Measurements from ENCODE around the gene TMEM252.

TMEM252 gene

DNA sequence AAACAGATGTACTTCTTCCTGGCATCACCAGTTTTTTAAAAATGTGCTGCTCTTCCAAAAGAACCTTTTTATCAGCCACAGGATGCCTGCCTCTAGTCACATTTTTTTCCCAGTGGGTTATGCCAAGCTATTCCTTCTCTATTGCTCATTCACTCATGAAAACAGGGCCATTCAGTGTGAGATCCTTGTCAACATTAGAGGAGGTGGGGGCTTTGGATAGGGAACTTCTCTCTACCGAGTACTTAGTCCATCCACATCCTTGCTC, 3.1 kb downstream of the TMEM252 start:
- ATAC-seq = no peak
- TF ChIP-seq OSR1 (CRISPR knock-in tag; IDR thresholded peaks at IDR 0.05) (no peak), GLIS3 (CRISPR knock-in tag; IDR thresholded peaks at IDR 0.05) (no peak)

DNA sequence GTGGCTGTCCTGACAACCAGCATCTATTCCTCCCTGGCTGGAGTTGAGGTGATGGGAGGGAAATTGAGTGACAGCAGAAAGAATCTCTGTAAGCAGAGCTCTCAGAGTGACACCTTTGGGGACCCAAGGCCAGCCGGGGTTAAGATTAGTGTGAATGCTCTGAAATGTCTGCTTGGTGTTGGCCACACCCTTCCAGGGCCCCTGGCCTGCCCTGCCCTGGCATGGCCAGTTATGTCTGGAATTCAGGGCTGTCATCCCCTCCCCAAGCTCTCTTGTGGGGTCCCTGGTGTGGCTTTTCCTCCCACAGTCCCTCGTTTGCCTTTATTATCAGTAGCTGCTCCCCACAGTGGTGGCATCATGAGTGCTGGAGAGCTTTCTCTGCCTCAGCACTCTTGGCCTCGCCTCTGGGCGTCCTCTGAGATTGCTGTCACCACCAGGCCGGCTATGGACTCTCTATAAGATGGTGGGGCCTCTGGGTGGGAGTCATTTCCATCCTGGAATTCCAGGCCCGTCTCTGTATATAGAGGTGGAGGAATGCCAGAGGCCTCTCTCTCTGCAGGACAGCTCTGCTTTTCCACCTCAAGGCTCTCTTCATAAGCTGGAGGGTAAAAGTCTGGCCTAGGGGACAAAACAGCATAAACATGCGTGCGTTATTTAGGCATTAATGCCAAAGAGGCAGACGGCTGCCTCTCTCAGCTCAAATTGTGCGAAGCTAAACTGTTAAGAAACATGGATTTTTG, 3.6 kb downstream of the TMEM252 start:
- no peak for ATAC-seq

DNA sequence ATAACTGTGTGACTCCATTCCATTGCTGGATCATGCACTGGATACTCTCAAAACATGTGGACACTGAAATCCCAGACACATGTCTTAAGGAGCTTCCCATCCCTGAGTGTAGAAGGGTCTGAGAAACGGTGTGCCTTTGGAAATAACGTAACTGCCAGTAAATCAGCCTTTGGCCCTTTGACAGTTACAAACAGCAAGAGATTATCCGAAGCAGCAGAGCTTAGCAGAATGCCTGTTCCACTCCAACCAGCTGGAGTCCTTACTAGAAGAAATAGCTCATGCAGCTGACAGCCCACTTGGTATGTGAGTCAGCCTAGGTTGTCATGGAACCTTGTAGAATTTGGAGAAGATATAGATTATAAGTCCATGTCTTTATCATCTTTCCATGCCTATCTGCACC, 7.0 kb downstream of the TMEM252 start:
- ATAC-seq = no peak
- TF ChIP-seq ZFP3 (CRISPR knock-in tag; IDR thresholded peaks at IDR 0.05) = no peak
- TF ChIP-seq, protein P1, sequence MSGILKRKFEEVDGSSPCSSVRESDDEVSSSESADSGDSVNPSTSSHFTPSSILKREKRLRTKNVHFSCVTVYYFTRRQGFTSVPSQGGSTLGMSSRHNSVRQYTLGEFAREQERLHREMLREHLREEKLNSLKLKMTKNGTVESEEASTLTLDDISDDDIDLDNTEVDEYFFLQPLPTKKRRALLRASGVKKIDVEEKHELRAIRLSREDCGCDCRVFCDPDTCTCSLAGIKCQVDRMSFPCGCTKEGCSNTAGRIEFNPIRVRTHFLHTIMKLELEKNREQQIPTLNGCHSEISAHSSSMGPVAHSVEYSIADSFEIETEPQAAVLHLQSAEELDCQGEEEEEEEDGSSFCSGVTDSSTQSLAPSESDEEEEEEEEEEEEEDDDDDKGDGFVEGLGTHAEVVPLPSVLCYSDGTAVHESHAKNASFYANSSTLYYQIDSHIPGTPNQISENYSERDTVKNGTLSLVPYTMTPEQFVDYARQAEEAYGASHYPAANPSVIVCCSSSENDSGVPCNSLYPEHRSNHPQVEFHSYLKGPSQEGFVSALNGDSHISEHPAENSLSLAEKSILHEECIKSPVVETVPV (CRISPR knock-in tag; IDR thresholded peaks at IDR 0.05) = no peak
- TF ChIP-seq, protein P2, sequence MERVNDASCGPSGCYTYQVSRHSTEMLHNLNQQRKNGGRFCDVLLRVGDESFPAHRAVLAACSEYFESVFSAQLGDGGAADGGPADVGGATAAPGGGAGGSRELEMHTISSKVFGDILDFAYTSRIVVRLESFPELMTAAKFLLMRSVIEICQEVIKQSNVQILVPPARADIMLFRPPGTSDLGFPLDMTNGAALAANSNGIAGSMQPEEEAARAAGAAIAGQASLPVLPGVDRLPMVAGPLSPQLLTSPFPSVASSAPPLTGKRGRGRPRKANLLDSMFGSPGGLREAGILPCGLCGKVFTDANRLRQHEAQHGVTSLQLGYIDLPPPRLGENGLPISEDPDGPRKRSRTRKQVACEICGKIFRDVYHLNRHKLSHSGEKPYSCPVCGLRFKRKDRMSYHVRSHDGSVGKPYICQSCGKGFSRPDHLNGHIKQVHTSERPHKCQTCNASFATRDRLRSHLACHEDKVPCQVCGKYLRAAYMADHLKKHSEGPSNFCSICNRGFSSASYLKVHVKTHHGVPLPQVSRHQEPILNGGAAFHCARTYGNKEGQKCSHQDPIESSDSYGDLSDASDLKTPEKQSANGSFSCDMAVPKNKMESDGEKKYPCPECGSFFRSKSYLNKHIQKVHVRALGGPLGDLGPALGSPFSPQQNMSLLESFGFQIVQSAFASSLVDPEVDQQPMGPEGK (CRISPR knock-in tag; IDR thresholded peaks at IDR 0.05; ENCODE audit: borderline replicate concordance) = no peak

More for the DNA sequence above, 3.6 kb downstream of the TMEM252 start:
- TF ChIP-seq, protein P3, sequence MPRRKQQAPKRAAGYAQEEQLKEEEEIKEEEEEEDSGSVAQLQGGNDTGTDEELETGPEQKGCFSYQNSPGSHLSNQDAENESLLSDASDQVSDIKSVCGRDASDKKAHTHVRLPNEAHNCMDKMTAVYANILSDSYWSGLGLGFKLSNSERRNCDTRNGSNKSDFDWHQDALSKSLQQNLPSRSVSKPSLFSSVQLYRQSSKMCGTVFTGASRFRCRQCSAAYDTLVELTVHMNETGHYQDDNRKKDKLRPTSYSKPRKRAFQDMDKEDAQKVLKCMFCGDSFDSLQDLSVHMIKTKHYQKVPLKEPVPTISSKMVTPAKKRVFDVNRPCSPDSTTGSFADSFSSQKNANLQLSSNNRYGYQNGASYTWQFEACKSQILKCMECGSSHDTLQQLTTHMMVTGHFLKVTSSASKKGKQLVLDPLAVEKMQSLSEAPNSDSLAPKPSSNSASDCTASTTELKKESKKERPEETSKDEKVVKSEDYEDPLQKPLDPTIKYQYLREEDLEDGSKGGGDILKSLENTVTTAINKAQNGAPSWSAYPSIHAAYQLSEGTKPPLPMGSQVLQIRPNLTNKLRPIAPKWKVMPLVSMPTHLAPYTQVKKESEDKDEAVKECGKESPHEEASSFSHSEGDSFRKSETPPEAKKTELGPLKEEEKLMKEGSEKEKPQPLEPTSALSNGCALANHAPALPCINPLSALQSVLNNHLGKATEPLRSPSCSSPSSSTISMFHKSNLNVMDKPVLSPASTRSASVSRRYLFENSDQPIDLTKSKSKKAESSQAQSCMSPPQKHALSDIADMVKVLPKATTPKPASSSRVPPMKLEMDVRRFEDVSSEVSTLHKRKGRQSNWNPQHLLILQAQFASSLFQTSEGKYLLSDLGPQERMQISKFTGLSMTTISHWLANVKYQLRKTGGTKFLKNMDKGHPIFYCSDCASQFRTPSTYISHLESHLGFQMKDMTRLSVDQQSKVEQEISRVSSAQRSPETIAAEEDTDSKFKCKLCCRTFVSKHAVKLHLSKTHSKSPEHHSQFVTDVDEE (CRISPR knock-in tag; IDR thresholded peaks at IDR 0.05) = no peak
- TF ChIP-seq ESRRG (CRISPR knock-in tag; IDR thresholded peaks at IDR 0.05) (no peak), GLIS3 (CRISPR knock-in tag; IDR thresholded peaks at IDR 0.05) (no peak), ZFP30 (CRISPR knock-in tag; IDR thresholded peaks at IDR 0.05) (no peak), ZFP3 (CRISPR knock-in tag; IDR thresholded peaks at IDR 0.05) (no peak), TOX (CRISPR knock-in tag; IDR thresholded peaks at IDR 0.05; ENCODE audit: borderline replicate concordance) (no peak), ZNF8 (CRISPR knock-in tag; IDR thresholded peaks at IDR 0.05) (no peak), SNAI2 (CRISPR knock-in tag; IDR thresholded peaks at IDR 0.05) (no peak), ZC3H10 (CRISPR knock-in tag; IDR thresholded peaks at IDR 0.05) (no peak), ARNTL (CRISPR knock-in tag; IDR thresholded peaks at IDR 0.05; ENCODE audit: borderline replicate concordance, low read depth) (no peak), CSDC2 (CRISPR knock-in tag; IDR thresholded peaks at IDR 0.05) (no peak), PPARA (CRISPR knock-in tag; IDR thresholded peaks at IDR 0.05; ENCODE audit: borderline replicate concordance) (no peak), TCF4 (CRISPR knock-in tag; IDR thresholded peaks at IDR 0.05; ENCODE audit: borderline replicate concordance) (no peak)
- TF ChIP-seq, protein P4, sequence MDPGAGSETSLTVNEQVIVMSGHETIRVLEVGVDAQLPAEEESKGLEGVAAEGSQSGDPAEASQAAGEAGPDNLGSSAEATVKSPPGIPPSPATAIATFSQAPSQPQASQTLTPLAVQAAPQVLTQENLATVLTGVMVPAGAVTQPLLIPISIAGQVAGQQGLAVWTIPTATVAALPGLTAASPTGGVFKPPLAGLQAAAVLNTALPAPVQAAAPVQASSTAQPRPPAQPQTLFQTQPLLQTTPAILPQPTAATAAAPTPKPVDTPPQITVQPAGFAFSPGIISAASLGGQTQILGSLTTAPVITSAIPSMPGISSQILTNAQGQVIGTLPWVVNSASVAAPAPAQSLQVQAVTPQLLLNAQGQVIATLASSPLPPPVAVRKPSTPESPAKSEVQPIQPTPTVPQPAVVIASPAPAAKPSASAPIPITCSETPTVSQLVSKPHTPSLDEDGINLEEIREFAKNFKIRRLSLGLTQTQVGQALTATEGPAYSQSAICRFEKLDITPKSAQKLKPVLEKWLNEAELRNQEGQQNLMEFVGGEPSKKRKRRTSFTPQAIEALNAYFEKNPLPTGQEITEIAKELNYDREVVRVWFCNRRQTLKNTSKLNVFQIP (CRISPR knock-in tag; IDR thresholded peaks at IDR 0.05; ENCODE audit: borderline replicate concordance, low read depth) = no peak
- TF ChIP-seq, protein P1 (CRISPR knock-in tag; IDR thresholded peaks at IDR 0.05) = no peak

DNA sequence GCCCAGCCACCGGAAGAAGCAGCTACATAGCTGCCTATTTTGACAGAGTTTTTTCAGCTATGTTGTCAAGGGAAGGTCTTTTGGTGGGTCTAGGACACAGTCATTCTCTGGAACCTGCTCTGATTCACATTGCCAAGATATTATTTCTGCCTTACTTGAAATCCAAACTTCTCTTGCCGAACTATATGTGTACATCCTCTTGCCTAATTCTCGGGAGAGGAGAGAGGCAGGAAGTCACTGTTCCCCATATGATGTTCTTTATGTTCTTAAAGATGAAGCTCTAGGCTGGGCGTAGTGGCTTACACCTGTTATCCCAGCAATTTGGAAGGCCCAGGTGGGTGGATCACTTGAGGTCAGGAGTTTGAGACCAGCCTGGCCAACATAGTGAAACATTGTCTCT, 8.6 kb downstream of the TMEM252 start:
- ATAC-seq = no peak
- TF ChIP-seq ZNF8 (CRISPR knock-in tag; IDR thresholded peaks at IDR 0.05) (no peak), SNAI2 (CRISPR knock-in tag; IDR thresholded peaks at IDR 0.05) (no peak), PPARA (CRISPR knock-in tag; IDR thresholded peaks at IDR 0.05; ENCODE audit: borderline replicate concordance) (no peak), TCF4 (CRISPR knock-in tag; IDR thresholded peaks at IDR 0.05; ENCODE audit: borderline replicate concordance) (no peak), BACH2 (CRISPR knock-in tag; IDR thresholded peaks at IDR 0.05; ENCODE audit: borderline replicate concordance) (no peak), ZC3H10 (CRISPR knock-in tag; IDR thresholded peaks at IDR 0.05) (no peak), TOX (CRISPR knock-in tag; IDR thresholded peaks at IDR 0.05; ENCODE audit: borderline replicate concordance) (no peak)
- TF ChIP-seq, protein P2 (CRISPR knock-in tag; IDR thresholded peaks at IDR 0.05; ENCODE audit: borderline replicate concordance) = no peak
- TF ChIP-seq, protein P4 (CRISPR knock-in tag; IDR thresholded peaks at IDR 0.05; ENCODE audit: borderline replicate concordance, low read depth) = no peak
